ENCODE measurements around the gene CORO1A. TPM values are rescaled to one million over a fixed set of nuclear protein-coding genes. Genes with fewer than 3 reads are reported as not detected.
"Not testable (repeated sequence)": the region's sequence is repeated elsewhere in the genome, so short reads cannot be mapped to it uniquely, and the experiment has no call there.

The CORO1A gene
- total RNA-seq, 1 donor from 2014 or later: 15.8 TPM

GRCh38 chr16:30193615-30194014 lies 10.2 kb downstream of the CORO1A start, which contains the start of the genes BOLA2B and SLX1A:
TSS of gene BOLA2B (minus strand) at chr16:30193666. CDS start at chr16:30193595, 71 bp downstream.
TSS of gene SLX1A (plus strand) at chr16:30193875. CDS start at chr16:30194085, 210 bp downstream.
- DNase-seq (ENCODE audit: missing footprints); intact Hi-C loops (cut with DNase I): not testable (repeated sequence)
- peak; percentile 97 for ATAC-seq

DNA sequence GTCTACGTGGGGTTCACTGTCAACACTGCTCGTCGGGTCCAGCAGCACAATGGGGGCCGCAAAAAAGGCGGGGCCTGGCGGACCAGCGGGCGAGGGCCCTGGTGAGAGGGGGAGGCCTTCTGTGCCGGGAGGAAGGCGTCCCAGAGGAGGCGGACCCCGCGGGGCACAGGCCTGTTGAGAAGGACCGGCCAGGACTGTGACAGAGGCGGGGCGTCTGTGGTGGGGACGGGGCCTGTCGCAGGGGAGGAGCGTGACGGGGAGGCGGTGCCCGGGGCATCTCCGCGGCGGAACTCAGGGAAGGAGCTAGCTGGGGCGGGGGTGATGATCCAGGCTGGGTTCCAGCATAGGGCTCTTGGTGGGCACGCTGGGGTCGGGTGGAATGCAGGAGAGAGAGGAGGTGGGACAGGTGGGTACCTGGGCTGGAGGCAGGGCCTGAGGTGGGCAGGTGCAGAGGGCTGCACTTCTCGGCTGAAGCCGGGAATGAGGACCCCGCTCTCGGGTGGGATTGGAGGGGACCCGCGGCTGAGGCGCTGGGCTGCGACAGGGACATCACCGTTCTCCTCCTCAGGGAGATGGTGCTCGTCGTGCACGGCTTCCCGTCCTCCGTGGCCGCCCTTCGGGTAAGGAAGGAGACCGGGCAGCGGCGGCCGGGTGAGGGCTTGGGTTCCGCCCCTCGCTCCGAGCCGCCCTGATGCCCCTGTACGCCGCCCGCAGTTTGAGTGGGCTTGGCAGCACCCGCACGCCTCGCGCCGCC lies 10.9 kb downstream of the CORO1A start:
- intact Hi-C loops (cut with DNase I): not testable (repeated sequence)
- peak; percentile 35 for DNase-seq (ENCODE audit: missing footprints)
- ATAC-seq: peak; percentile 83

- ATAC-seq; intact Hi-C loops (cut with DNase I); DNase-seq (ENCODE audit: missing footprints): not testable (repeated sequence)
Measured at GRCh38 chr16:30197001-30197400, 13.6 kb downstream of the CORO1A start.

DNA sequence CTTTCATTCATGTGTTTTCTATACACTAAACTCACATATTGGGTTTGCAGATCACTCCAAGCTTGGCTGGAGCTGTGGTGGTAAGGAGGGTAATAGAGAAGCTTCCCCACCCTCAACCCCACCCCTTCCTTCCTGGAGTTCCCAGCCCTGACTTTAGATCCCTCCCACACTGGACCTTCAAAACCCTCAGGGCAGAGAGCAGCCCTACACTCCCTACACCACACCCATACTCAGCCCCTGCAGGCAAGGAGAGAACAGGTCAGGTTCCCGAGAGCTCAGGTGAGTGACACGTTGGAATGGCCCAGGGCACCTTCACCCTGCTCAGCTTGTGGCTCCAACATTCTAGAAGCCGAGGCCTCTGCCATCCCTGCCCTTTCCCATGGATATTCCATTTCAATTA lies 15.6 kb downstream of the CORO1A start, which contains the start of gene SULT1A3:
TSS of gene SULT1A3 (plus strand) at position 207 of the 400 bp plus-strand sequence. CDS start 1,474 bp downstream, outside the sequence.
- DNase-seq (ENCODE audit: missing footprints); intact Hi-C loops (cut with DNase I); ATAC-seq: not testable (repeated sequence)

- intact Hi-C loops (cut with DNase I); DNase-seq (ENCODE audit: missing footprints); ATAC-seq: not testable (repeated sequence)
Measured at GRCh38 chr16:30199608-30200343, 16.4 kb downstream of the CORO1A start.

DNA sequence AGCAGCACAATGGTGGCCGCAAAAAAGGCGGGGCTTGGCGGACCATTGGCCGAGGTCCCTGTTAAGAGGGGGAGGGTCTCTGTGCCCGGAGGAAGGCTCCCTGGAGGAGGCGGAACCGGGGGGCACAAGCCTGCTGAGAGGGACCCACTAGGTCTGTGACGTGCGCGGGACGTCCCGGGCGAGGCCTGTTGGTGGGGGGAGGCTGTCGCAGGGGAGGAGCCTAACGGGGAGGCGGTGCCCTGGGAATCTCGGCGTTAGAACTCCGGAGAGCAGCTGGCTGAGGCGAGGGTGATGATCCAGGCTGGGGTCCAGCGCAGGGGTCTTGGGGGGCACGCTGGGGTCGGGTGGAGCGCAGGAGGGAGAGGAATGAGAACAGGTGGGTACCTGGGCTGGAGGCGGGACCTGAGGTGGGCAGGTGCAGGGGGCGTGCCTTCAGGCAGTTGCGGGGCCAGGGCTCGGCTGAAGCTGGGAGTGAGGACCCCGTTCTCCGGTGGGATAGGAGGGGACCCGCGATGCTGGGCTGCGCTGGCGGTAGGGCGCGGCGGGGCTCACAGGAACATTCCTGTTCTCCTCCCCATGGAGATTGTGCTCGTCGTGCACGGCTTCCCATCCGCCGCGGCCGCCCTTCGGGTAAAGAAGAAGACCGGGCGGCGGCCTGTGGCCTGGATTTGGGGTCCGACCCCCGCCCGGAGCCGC lies 22.3 kb downstream of the CORO1A start:
- intact Hi-C loops (cut with DNase I): not testable (repeated sequence)
- DNase-seq (ENCODE audit: missing footprints) (peak; percentile 59), ATAC-seq (peak; percentile 65)

DNA sequence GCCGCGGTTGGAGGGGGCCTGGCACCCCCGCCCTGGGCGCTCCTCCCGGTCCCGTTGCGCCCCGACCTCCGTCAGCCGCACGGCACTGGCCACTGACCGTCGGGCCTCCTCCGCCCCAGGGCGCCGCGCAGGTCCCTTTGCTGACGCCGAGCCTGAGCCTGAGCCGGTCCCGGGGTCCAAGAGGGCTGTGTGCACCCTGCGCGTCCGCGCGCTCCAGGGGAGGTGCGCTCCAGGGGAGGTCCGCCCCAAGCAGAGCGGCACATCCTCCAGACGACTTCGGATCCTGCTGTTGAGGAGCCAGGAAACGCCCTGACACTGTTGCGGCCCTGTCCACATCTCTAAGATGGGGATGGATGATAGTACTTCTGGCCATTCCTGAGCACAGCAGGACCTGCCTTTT lies 22.9 kb downstream of the CORO1A start:
- intact Hi-C loops (cut with DNase I); DNase-seq (ENCODE audit: missing footprints): not testable (repeated sequence)
- ATAC-seq: peak; percentile 22

- intact Hi-C loops (cut with DNase I); DNase-seq (ENCODE audit: missing footprints): not testable (repeated sequence)
Measured at GRCh38 chr16:30207063-30207704, 23.8 kb downstream of the CORO1A start.

GRCh38 chr16:30209032-30209431 lies 25.6 kb downstream of the CORO1A start:
- DNase-seq (ENCODE audit: missing footprints); intact Hi-C loops (cut with DNase I): not testable (repeated sequence)
- ATAC-seq: peak; percentile 60

More at GRCh38 chr16:30207063-30207704, 23.8 kb downstream of the CORO1A start:
- peak; percentile 18 for ATAC-seq

GRCh38 chr16:30211414-30211813 lies 28.0 kb downstream of the CORO1A start:
- intact Hi-C loops (cut with DNase I); DNase-seq (ENCODE audit: missing footprints); ATAC-seq: not testable (repeated sequence)

DNA sequence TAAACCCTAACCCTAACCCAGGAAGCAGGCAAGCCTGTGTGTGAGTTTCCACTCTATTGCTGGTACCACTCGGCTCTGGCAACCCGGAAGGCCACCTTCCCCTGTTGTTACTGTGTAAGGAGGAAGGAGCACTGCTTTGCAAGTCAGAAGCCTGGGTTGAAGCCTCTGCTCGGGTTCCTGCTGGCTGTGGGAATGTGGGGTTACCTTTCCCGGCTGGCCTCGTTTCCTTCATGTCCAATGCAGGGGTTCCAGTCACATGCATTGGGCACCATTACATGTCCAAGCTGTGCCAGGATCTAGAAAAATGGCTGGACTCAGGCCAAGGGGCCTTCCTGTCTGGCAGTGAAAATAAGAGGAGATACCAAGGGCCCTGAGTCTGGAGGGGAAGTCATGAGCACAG lies 33.7 kb downstream of the CORO1A start:
- ATAC-seq; intact Hi-C loops (cut with DNase I): not testable (repeated sequence)
- DNase-seq (ENCODE audit: missing footprints): peak; percentile 6

Other genes with a start within 250 kb of the CORO1A start
- 74.4 TPM for gene TMEM219, start 221.5 kb upstream of the CORO1A start, total RNA-seq
- 32.7 TPM for gene TAOK2, start 209.7 kb upstream of the CORO1A start, total RNA-seq
- 20.2 TPM for gene HIRIP3, start 188.0 kb upstream of the CORO1A start, total RNA-seq
- gene INO80E, start 187.4 kb upstream of the CORO1A start, total RNA-seq: 32.4 TPM
- 0.35 TPM for gene DOC2A, start 172.6 kb upstream of the CORO1A start, total RNA-seq
- gene C16orf92, start 160.4 kb upstream of the CORO1A start, total RNA-seq: not detected
- gene TLCD3B, start 152.3 kb upstream of the CORO1A start, total RNA-seq: not detected
- gene ALDOA, start 117.8 kb upstream of the CORO1A start, total RNA-seq: 4,126 TPM
- gene PPP4C, start 107.6 kb upstream of the CORO1A start, total RNA-seq: 37.8 TPM
- 0.51 TPM for gene TBX6, start 91.7 kb upstream of the CORO1A start, total RNA-seq
- gene YPEL3, start 87.4 kb upstream of the CORO1A start, total RNA-seq: 61.5 TPM
- gene GDPD3, start 70.1 kb upstream of the CORO1A start, total RNA-seq: 2.2 TPM
- gene MAPK3, start 60.4 kb upstream of the CORO1A start, total RNA-seq: 46.0 TPM
- 49.7 TPM for gene BOLA2B, start 10.1 kb downstream of the CORO1A start, total RNA-seq
- 7.4 TPM for gene SLX1A, start 10.3 kb downstream of the CORO1A start, total RNA-seq
- gene SULT1A3, start 15.7 kb downstream of the CORO1A start, total RNA-seq: 10.3 TPM
- gene NPIPB13, start 64.9 kb downstream of the CORO1A start, total RNA-seq: 4.5 TPM
- gene CD2BP2, start 171.7 kb downstream of the CORO1A start, total RNA-seq: 35.0 TPM
- gene TBC1D10B, start 186.9 kb downstream of the CORO1A start, total RNA-seq: 26.0 TPM
- gene MYL11, start 191.2 kb downstream of the CORO1A start, total RNA-seq: not detected
- 1.4 TPM for gene SEPTIN1, start 199.0 kb downstream of the CORO1A start, total RNA-seq
- 5.3 TPM for gene ZNF48, start 211.8 kb downstream of the CORO1A start, total RNA-seq
- 5.1 TPM for gene ZNF771, start 224.0 kb downstream of the CORO1A start, total RNA-seq
- gene DCTPP1, start 246.4 kb downstream of the CORO1A start, total RNA-seq: 35.2 TPM